ENCODE data around the gene TLE6.

GRCh38 chr19:2963122-2963521 is 14.2 kb upstream of the TLE6 start:
- TF ChIP-seq CTCF (IDR thresholded peaks at IDR 0.05; ENCODE audit: insufficient read depth, low read length) (no peak), GABPA (IDR thresholded peaks at IDR 0.05; ENCODE audit: low read depth) (no peak), REST (IDR thresholded peaks at IDR 0.05; ENCODE audit: insufficient replicate concordance, low read depth) (no peak), POLR2AphosphoS5 (IDR thresholded peaks at IDR 0.05; ENCODE audit: low read depth) (no peak), SPI1 (IDR thresholded peaks at IDR 0.05; ENCODE audit: borderline replicate concordance, low read depth) (no peak)
